GM18951 (cell line): Measurements from ENCODE around the gene INO80C.

Experiments used
- POLR2A ChIP-seq: IDR thresholded peaks from 4 replicates; pipeline ENCODE4 v1.6.1; 2011; ENCODE audit warnings: mild to moderate bottlenecking; ENCODE audit not compliant: insufficient read length, insufficient read depth; ENCODE audit errors: extremely low read depth
- in situ Hi-C: fragments of 300-500 bp; cut with MboI; formaldehyde crosslinking; loops from one replicate; pipeline ENCODE4 v1.12.0; 2022; ENCODE audit warnings: low sequenced_read_pairs, mixed read lengths, inconsistent platforms; ENCODE audit not compliant: unreplicated experiment

INO80C gene

DNA sequence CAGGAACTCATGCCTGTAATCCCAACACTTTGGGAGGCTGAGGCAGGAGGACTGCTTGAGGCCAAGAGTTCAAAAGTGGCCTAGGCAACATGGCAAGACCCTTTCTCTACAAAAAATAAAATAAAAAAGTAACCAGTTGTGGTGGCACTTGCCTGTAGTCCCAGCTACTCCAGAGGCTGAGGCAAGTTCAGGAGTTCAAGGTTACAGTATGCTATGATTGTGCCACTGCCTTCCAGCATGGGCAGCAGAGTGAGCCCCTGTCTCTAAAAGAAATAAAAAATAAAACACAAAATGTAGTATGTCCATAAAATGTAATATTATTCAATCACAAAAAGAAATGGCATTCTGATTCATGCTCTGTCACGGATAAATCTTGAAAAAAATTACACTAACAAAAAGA is 11.9 kb downstream of the INO80C start:
- in situ Hi-C loops = no loop called here
- TF ChIP-seq POLR2A = no peak

DNA sequence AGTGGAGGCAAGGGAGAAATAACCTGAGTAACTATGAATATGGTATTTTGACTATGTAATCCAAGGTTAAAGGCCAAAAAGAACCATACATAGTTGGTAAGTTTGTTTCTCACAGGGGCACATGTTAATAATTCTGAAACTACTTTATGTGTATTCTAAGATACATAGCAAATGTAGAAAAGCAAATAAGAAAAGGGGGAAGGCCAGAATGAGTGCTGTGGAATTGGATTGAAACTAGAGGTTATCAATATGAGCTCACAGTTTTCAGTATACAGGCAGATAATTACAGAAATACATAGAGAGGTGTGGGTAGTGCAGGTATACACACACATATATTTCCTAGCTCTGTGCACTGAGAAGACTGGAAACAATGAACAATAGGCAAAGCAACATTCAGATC is 13.7 kb downstream of the INO80C start:
- no peak for TF ChIP-seq POLR2A
- in situ Hi-C loops = no loop called here

DNA sequence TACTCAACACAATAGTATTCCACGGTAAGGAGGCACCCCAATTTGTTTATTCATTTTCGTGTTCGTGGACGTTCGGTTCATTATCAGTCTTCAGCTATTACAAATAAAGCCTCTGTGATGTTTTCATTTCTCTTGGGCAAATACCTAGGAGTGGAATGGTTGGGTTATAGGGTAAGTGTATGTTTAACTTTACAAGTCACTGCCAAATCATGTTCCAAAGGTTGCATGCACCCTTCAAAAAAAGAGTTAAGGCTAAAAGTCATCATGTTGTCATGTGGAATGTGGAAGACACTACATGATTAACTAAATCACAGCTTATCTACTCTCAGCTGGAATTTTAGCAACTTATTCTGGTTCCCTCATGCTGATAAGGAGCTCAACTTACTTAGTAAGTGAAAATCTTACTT is 15.8 kb downstream of the INO80C start:
- TF ChIP-seq POLR2A = no peak
- in situ Hi-C loops = no loop called here

DNA sequence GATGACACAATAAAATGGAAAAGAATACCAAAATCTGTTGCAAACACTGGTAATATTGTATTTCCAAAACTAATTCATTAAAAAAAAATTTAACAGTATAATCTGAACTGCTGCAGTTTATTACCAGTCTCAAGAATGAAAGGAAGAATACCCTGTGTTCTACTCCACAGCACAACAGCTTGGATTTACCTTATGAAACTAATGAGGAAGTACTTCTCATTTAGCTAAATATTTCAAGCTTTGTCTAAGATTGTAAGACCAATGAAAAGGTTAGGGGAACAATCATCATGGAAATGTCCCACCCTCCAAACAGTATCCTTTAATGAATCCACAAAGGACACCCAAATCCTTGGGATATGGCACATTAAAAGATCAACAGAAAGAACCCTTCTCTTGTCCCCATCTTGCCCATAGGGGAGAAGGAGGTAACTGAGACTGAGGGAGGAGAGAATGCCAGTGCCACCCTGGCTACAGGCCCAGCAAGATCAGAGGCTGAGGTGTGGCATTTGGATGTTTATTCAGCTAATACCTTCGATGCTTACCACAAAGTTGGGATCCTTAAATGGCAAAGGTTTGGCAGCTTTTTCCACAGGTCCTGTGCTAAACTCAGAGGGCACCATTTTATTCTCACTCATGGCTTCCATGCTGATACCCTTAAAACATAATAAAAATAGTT is 17.7 kb downstream of the INO80C start:
- no peak for TF ChIP-seq POLR2A
- in situ Hi-C loops = no loop called here

DNA sequence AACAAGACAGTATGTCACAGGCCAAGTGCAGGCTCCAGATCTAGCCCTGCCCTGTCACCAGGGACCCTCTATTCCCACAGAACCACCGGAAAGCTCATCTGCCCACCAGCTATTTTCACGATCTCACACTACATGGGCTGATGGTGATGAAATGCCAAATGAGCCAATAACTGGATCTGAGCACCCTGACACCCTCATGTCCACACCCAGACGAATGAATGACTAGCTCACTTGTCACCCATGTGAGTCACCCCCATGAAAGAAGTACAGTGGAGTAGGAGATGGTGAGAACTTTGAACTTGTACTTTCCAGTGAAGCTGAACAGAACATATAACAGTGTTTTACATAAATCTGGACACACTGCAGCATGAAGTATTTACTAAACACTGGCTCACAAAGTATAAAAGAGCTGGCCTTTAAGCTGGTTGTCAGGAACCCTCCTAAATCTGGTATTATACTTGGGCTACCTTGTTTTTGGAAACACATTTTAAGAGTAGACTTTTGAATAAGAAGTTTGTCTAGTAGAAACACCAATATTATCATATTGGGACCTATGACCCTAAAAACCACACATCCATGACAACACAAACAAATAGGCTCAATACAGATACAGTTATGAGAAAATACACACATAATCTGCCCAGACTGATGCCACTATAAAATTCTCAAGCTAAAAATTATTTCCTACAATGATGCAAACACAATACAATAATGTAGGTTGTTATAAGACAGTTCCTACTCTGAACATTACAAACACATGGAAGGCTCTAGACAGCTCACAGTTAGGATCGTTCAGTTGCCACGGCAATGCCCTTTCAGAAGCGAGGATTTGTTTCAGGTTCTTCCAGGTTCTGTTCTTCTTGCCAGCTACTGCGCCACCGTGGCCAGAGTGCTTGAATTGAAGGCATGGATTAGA is 19.0 kb downstream of the INO80C start:
- TF ChIP-seq POLR2A = no peak
- in situ Hi-C loops = no loop called here

DNA sequence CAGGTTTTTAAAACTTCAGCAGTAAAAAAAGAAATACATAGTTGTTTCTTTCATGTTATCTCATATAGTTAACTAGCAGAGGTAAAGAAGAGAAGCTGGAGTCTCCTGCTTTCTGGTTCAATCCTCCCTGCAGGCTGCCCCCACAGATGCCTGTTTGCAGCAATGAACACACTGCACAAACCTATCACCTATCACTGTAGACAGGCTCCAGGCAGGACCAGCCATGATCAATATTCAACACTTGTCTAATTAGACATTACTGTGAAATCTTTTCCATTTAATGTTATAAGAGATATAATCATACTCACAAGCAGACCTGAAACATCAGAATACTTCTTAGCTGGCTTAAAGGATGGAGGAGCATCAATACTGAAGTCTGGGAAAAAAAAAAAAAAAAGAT is 19.8 kb downstream of the INO80C start:
- in situ Hi-C loops = no loop called here
- no peak for TF ChIP-seq POLR2A

DNA sequence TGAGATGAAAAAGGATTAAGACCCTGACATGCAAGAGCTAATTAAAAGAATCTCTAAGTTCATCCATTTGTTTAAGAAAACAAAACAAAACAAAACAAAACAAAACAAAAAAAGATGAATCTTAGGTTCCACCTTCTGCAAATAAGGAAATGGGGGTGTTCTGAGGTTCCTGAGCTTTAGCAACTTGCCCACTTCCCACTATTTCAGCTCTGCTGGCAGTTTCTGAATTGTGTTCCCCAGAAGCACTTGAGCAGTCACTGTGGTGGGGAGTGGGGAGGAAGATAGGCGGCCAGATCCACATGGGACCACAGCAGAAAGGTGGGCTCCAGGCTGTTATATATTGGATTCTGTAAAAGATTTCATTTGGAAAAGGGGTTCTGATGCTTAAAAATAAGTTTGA is 20.3 kb downstream of the INO80C start:
- in situ Hi-C loops = no loop called here
- TF ChIP-seq POLR2A = no peak

DNA sequence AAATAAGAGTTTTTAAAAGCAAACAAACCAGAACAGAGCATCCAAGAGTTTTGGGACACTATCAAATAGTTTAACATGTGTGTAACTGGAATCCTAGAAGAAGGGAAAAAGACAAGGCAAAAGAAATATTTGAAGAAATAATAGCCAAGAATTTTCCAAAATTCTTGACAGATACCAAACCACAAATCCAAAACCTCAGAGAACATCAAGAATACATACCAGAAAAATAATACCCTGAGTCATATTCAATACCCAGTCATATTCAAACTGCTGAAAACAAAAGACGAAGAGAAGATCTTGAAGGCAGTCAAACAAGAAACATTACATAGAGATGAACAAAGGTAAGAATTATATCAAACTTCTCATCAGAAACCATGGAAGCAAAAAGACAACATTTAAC is 22.9 kb downstream of the INO80C start:
- in situ Hi-C loops = no loop called here
- TF ChIP-seq POLR2A = no peak

DNA sequence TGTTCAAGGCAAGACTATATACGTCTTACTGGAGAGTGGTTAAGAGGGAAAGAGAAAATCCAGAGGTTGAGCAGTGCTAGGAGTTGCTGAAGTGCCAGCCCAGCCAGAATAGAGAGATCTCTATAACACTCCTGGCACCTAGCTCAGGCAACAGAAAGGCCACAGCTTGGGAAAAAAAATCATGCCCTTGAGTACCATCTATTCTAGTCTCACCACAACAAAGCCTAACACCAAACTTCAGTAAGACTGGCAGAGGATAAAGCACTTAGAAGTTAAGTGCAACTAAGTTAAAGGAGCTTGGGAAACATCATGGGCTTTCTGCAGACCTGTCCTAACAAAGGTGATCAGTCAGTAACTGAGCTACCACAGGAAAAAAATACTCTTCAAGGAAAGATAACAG is 24.2 kb downstream of the INO80C start:
- no peak for TF ChIP-seq POLR2A
- in situ Hi-C loops = no loop called here

DNA sequence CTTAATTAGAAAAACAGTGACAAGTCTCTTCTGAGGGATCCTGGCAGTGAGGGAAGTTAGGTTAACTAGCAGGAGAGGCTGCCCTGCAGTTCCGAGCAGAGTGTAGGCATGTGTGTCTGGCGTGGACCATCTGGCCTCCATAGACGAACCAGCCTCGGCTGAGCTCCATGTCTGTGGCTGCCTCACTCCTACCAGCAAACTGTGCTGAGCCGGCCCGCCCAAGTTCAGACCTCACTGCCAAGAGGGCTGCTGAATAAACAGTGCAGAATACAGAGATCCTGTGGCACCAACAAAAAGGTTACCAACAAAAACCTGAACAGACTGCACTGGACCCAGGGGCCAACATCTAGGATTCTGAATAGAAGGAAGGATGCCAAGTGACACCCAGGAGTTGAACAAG is 27.3 kb downstream of the INO80C start:
- TF ChIP-seq POLR2A = no peak
- in situ Hi-C loops = no loop called here

DNA sequence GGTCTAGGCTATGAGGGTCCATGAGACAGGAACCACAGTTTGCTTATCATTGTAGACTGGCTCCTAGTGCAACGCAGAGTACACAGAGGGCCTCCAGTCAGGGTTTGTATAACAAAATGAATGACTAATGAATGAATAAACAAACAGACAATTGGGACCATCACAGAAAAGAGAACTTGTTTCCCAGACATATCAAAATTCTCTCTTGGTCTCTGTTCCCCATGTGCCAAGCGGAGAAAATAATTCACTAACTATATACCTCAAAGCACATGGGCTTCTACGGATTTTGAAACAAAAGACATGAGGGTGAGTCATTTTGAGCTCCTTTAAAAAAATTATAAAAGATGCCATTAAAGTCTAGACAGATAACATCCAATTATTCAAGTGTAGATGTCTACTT is 28.0 kb downstream of the INO80C start:
- in situ Hi-C loops = no loop called here
- no peak for TF ChIP-seq POLR2A

DNA sequence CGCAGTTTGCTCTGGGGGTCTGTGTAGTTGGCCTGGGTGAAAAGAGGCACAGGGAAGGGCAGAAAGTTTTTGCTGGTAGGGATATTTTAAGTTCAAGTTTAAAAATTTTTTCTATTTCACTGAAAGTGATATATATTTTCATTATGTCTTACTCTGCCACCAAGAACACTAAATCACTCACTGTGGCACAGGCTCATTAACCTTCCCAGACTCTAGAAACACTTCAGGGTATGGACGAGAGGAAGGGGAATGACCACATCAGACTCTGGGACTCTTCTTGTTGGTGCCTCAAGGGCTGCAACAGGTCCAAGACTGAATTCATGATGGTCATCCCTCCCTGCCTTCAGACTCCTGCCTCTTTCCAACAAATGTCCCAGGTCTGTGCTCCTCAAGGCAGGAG is 29.0 kb downstream of the INO80C start:
- in situ Hi-C loops = no loop called here
- no peak for TF ChIP-seq POLR2A

DNA sequence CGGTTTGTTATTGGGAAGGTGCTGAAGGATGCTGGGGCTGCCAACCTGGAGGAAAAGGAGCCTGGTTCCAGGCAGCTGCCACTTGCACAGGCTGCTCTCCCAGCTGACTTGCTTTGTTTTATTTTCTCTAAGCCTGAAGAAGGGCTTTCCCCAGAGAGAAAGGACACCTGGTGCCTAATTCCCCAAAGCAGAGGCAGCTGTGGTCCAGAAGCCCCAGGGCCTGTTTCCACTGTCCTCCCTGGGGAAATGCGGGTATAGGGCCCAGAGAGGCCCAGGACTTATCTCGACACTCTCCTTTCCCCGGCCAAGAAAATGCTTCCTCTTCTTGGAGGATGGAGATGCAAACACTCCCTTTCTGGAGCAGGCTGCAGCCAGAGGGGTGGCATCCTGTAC is 30.1 kb downstream of the INO80C start:
- no peak for TF ChIP-seq POLR2A
- in situ Hi-C loops = no loop called here

DNA sequence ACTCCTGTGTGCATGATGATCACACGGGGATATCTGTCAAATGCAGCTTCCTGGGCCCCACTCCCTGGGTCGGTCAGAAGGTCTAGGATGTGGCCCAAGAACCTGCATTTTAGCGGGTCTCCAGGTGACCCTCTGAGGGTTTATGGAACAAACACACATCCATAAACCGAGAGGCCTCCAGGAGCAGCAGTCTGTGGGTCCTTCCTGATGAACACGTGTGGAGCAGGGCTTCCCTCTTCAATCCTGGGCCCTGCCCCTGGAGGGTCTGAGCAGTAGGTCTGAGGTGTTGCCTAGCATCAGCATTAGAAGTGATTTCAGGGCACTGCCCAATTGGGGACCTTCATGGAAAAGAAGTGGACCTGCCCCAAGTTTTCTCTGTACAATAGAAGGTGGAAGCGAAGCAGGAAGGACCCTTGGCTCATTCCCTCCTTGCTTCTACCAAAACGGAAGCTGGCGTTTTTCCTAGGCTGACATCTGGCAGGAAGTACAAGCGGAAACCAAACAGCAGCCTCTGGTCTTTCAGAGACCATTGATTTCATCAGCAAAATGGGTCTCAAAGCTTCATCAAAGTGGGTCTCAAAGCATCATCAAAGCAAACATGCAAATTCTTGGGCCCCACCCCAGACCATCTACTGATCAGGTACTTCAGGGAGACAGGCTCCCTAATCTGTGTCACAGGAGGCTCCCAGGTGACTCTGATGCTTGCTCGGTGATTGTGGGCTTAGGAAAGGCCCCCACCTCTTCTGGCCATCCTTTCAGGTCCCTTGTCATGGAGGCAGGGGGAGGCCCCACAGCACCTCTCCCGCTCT is 30.7 kb downstream of the INO80C start:
- in situ Hi-C loops = no loop called here
- TF ChIP-seq POLR2A = no peak

DNA sequence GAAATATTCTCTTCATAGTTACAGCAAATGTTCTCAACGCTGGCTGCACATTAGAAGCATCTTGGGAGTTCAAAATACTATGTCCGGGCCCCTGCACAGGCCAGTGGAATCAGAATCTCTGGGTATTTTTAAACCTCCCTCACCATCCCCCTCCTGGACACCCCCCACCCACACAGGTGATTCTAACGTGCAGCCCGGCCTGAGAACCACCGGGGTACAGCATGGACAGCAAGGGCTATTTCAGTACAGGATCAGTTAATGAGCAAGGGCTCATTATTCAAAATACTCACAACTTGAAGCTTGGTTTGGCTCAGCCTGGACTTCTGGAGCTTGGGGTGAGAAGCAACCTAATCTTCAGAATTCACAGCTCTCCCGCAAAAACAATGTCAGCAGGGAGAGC is 31.4 kb downstream of the INO80C start:
- in situ Hi-C loops = no loop called here
- no peak for TF ChIP-seq POLR2A
